Dedifferentiated amniotic fluid mesenchymal stem cell (primary cell): ENCODE results near the gene KCNQ5.
"Not testable (repeated sequence)": the region's sequence is repeated elsewhere in the genome, so short reads cannot be mapped to it uniquely, and the experiment has no call there.

Experiments used
- DNase-seq: peaks from one replicate; pipeline ENCODE4 v3.0.0-alpha.2; 2016; ENCODE audit errors: extremely low spot score

The KCNQ5 gene

GRCh38 chr6:72621291-72622093 is at the start of gene KCNQ5:
Gene KCNQ5, plus strand, starts transcription at chr6:72622064.
- peak; percentile 20 for DNase-seq

DNA sequence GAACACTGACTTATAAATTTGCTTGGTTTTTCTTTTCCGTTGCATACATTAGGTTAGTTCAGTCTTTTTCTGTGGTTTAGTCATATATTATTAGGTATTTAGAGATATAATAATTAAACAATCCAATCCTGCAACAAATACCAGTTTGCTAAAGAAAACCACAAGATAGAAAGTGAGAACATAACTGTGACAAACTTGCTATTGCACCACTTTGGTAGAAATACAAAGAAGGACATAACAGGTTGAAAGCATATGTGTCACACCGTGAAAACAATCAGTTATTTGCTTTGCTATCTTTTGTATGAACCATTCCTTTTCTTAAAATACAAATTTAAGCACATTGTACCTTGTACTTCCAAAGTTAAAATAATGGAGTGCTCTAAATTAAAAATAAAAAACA is 42.0 kb upstream of the KCNQ5 start:
- no peak for DNase-seq

GRCh38 chr6:72580281-72580940 is 41.5 kb upstream of the KCNQ5 start:
- peak; percentile 90 for DNase-seq

GRCh38 chr6:72580950-72581349 is 40.9 kb upstream of the KCNQ5 start:
- DNase-seq, result not testable (repeated sequence)

- no peak for DNase-seq
These were observed 33.7 kb upstream of the KCNQ5 start for GRCh38 chr6:72588155-72588554.

DNA sequence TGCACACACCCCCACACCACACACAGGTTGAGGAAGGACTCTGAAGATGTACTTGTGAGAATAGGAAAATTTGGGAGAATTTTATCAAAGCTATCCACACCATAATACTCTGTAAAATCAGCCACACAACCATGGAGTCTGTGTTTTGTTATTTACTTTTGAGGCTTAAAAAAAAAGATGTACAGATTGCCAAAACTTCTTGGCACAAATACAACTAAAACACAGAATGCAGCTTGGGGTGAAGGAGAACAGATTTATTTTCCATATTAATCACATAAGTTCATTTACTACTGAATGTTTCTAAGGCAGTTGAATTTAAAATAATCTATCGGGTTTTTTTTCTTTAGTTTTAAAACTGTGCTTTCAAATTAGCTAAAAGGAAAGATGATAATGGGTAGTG is 32.8 kb upstream of the KCNQ5 start:
- DNase-seq, result peak; percentile 28

DNA sequence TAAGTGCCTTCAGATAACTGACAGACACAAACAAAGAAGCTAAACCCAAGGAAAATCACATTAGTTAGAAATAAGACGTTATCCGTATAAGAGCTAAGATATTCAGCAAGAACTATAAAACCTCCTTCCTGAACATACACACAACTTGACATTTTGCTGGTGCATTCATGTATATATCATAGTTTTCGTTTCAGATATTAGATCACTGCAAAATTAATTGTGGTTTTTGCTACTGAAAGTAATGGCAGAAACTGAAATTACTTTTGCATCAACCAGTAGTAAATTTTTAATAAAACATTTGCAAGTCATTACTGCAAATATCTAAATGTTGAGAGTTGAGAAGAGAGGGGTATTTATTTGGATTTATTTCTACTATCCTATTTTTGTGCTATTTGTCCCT is 26.1 kb upstream of the KCNQ5 start:
- DNase-seq, result no peak

GRCh38 chr6:72616406-72617015 is 5.4 kb upstream of the KCNQ5 start:
- peak; percentile 75 for DNase-seq

- DNase-seq, result no peak
These were observed 4.1 kb upstream of the KCNQ5 start for GRCh38 chr6:72617721-72618120.

DNA sequence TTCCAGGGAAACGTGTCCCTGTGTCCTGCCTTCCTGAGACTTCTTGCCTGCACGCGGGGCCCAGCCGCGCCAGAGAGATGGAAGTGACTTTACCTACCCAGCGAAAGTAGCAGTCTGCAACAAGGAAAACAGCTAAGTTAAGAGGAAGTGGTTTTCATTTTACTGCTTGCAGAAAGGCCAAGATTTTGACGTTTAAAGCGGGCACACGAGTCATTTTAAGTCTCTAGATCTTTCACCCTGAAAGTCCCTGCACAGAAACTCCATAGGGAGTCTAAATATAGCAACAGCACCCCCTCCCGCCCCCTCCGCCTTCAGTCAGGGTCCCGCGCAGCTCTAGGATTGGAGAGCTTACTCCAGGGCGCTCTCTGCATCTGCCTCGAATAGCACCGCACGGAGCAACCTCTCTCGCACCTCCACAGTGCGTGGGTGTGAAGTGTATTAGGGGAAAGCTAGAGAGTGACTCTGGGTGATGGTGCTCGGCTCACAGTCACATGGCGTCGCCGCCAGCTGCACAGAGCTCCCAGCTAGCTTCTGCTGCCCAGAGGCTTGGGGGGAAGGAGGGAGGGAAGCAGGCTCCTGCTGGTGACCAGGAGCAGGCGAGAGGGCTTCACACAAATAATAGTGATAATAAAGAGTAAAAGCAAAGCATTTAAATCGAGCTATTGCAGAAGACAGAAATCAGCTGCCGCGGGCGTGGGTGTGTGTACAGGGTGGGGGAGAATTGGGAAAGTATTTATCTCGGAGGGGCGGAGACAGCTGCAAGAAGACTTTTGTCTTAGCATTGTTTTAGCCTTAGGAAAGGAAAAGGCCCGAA is 1.8 kb upstream of the KCNQ5 start:
- peak; percentile 24 for DNase-seq

- DNase-seq, result no peak
These were observed 983 bp upstream of the KCNQ5 start for GRCh38 chr6:72620871-72621290.

GRCh38 chr6:72622094-72622940 is 453 bp downstream of the KCNQ5 start:
- DNase-seq, result peak; percentile 36

DNA sequence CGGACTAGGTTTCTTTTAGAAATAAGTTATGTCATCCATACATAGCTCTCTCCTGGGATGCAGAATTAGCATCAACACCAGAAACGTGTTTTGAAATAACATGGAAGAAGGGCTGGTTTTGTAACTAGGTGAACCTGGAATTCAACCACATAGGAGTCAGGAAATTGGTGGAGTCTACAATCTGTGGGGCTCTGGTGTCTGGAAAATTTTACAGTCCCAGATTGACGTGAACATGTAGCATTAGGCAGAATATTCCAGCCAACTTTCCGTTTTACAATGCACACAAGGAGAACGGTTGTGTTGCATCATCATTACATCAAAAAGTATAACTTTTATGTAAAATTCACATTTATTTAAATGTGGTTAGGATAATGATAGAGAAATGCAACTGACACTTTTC is 1.9 kb downstream of the KCNQ5 start:
- no peak for DNase-seq

- DNase-seq, result peak; percentile 34
These were observed 2.8 kb downstream of the KCNQ5 start for GRCh38 chr6:72624557-72625160.

GRCh38 chr6:72626126-72626525 is 4.3 kb downstream of the KCNQ5 start:
- no peak for DNase-seq

DNA sequence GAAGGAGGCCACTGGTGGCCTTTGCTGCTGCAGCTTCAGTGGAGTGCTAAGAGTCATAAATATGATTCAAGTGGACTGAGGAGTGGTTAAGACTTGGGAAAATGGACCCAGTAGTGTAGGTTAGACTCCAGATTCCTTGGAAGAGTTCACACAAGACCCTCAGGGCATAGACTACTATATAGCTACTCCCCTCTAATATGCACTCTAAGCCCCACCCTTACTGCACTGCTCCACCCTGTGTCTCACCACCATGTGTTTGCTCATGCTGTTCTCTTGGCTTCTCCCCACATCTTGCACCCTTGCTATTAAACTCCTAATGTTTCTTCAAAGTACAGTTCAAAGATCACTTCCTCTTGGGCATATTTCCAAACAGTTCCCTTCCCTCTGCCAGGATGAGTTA is 5.7 kb downstream of the KCNQ5 start:
- DNase-seq, result no peak

GRCh38 chr6:72631480-72631879 is 9.6 kb downstream of the KCNQ5 start:
- DNase-seq, result no peak

DNA sequence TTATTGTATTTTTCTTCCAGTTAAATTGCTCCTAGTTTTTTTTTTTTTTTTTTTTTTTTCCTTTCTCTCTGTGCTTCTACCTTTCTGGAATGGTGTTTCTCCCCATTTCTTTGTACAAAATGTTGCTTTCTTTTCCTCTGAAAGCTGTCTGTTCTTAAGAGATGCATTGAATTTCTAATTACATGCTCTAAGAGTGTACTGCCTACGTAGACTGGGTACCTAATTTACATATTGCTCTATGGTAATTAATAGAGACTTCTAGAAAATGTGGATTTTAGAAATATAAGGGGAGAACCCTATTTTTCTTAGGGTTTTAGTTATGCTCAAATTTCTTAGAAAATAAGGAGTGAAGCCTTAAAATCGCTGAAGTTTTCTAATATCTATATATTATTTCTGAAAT is 13.8 kb downstream of the KCNQ5 start:
- no peak for DNase-seq

GRCh38 chr6:72636215-72636614 is 14.4 kb downstream of the KCNQ5 start:
- no peak for DNase-seq

- DNase-seq, result no peak
These were observed 14.9 kb downstream of the KCNQ5 start for GRCh38 chr6:72636786-72637185.
